Kidney epithelial cell (primary cell): ENCODE results near the gene IGF2R. TPM values are rescaled to one million over a fixed set of nuclear protein-coding genes. Genes with fewer than 3 reads are reported as not detected.

Source experiments
- DNase-seq: peaks from one replicate; pipeline ENCODE4 v3.0.0-alpha.2; 2010; ENCODE audit warnings: low read depth
- H3K27me3 ChIP-seq: 2 replicates; pipeline ENCODE4 v1.6.0; 2011; ENCODE audit warnings: low read length; ENCODE audit not compliant: control insufficient read depth, insufficient read depth
- H3K36me3 ChIP-seq: 2 replicates; pipeline ENCODE4 v1.5.1; 2011; ENCODE audit warnings: low read length; ENCODE audit not compliant: control insufficient read depth, insufficient read depth
- H3K4me3 ChIP-seq: 2 replicates; pipeline ENCODE4 v1.5.1; 2011; ENCODE audit warnings: low read depth, mild to moderate bottlenecking, control low read depth, low read length
- total RNA-seq: library from RNA; depleted of rRNA; stranded (reverse); fragments of >200 nt; gene quantifications from 2 replicates; pipeline ENCODE4 v1.2.3, GENCODE V29; 2015
- TF ChIP-seq, protein P1 (sequence below): IDR thresholded peaks from 2 replicates; pipeline ENCODE4 v1.5.1; 2011; ENCODE audit warnings: mild to moderate bottlenecking, moderate library complexity, low read length, control low read depth, inconsistent platforms; ENCODE audit not compliant: insufficient read depth, poor library complexity, severe bottlenecking

Gene IGF2R
- total RNA-seq, 1 donor from 2014 or later: 251 TPM

DNA sequence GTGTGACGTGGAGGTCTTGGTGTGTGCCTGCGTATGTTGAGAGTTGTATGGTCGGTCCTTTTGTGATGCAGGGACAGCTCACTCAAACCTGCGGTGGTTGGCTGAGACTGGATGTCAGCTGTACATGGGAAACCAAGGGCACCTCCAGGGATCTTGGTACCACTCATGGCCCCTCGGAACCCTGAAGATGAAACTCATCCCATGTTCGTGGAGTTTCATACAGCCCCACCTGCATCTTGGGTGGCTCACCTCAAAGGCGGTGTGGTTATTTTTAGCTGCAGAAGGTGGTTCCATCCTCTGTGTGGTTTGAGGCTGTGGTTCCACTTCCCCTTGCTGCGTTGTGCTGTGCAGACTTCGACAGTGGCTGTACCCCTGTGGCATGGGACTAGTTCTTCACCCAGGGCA is 100.2 kb downstream of the IGF2R start:
- no peak for DNase-seq

DNA sequence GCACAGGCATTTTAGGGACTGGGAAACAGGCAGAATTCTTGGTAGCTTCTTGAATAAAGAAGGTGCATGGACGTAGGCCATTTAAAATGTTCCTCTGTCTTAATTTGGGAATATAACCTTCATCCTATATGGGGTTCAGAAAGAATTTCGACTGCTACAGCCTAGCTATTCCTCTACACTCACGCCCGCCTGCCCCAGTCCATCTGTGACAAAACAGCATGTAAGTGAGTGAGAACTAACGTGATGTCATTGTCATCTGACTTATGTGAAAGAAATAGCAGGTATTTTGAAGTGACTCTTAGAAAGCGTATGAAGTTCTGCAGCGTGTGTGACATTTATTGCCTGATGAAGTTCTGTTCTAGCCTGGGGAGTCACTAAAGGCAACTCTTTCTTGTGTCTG is 100.6 kb downstream of the IGF2R start:
- H3K36me3 ChIP-seq: peaks cover 5% of the 10 kb centered on the region

More for the DNA sequence above, 100.2 kb downstream of the IGF2R start:
- peaks cover 5% of the 10 kb centered on the region for H3K36me3 ChIP-seq
- no peaks in the 10 kb centered on the region for H3K27me3 ChIP-seq
- H3K4me3 ChIP-seq: no peak overlapping the region
- TF ChIP-seq, protein P1, sequence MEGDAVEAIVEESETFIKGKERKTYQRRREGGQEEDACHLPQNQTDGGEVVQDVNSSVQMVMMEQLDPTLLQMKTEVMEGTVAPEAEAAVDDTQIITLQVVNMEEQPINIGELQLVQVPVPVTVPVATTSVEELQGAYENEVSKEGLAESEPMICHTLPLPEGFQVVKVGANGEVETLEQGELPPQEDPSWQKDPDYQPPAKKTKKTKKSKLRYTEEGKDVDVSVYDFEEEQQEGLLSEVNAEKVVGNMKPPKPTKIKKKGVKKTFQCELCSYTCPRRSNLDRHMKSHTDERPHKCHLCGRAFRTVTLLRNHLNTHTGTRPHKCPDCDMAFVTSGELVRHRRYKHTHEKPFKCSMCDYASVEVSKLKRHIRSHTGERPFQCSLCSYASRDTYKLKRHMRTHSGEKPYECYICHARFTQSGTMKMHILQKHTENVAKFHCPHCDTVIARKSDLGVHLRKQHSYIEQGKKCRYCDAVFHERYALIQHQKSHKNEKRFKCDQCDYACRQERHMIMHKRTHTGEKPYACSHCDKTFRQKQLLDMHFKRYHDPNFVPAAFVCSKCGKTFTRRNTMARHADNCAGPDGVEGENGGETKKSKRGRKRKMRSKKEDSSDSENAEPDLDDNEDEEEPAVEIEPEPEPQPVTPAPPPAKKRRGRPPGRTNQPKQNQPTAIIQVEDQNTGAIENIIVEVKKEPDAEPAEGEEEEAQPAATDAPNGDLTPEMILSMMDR: no peak

DNA sequence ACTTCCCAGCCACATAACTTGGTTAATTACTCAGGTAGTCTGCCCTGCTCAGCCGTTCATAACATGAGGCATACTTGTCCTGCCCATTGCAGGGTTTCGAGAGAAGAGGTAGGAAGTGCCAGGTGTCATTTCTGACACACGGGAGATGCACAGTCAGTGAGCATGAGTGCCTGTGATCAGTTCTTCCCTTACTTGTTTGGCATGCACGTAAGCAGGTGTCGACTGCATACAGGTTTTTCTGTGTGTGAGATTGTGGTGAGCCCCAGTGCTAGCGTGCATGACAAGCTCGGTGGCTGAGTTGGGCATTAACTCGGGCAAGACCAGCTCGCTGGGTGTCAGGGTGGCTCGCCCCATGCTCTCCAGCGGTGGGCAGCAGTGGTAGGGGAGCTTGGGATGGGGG is 101.5 kb downstream of the IGF2R start:
- Histone ChIP-seq H3K27me3 (no peaks in the 10 kb centered on the region), H3K4me3 (no peak overlapping the region), H3K36me3 (peaks cover 5% of the 10 kb centered on the region)
- TF ChIP-seq, protein P1: no peak
- no peak for DNase-seq

More for the DNA sequence above, 100.6 kb downstream of the IGF2R start:
- Histone ChIP-seq H3K4me3 (no peak overlapping the region), H3K27me3 (no peaks in the 10 kb centered on the region)
- no peak for DNase-seq
- TF ChIP-seq, protein P1: no peak

DNA sequence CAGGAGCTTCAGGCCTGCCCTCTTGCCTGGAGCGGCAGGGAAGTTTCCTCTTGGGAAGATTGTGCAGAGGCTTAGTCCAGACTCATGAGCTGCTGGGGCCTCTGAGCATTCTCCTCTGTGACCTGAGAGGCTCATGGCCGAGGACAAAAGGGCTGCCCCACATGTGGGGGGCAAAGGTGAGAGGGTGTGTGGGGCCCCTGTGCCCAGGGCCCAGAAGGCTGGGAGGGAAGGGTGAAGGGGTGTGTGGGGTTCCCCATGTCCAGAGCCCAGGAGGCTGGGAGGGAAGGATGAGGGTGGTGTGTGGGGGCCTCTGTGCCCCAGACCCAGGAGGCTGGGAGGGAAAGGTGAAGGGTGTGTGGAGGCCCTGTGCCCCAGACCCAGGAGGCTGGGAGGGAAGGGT is 101.9 kb downstream of the IGF2R start:
- DNase-seq: no peak
- Histone ChIP-seq H3K27me3 (no peaks in the 10 kb centered on the region), H3K36me3 (peaks cover 5% of the 10 kb centered on the region), H3K4me3 (no peak overlapping the region)
- TF ChIP-seq, protein P1: no peak

DNA sequence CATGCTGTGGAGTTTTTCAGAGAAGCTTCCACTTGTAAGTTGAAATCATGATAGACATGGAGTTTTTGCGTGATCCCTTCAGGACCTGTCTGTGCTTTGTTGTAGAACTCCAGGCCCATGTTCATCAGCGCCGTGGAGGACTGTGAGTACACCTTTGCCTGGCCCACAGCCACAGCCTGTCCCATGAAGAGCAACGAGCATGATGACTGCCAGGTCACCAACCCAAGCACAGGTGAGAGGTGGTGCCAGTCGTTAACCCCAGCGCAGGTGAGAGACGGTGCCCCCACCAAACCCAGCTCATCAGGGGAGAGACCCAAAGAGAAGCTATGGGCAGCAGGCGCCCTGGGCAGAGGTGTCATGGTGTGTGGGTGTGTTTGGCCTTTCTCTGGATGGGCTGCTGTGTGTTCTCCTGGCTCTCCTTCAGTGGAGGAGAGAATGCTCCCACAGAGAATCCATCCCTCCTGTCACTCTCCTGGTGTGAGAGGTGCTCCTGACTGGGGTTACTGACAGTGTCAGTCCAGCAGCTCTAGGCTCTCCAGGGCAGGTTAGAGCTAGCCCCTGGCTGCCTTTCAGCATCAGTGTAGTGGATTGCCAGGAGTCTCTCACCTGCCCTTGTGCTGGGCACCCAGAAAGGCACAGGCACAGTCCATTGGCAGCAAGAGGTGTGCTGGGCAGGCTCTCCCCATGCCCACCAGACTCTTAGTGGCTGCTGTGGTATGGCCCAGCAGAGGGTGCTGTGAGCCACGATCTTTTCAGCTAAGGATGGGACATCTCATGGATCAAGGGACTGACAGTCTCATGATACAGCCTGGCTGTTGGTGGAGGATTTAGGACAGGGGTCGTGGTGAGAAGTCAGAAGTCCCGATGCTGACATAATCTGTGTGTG is 103.2 kb downstream of the IGF2R start:
- H3K27me3 ChIP-seq: no peaks in the 10 kb centered on the region
- peaks cover 5% of the 10 kb centered on the region for H3K36me3 ChIP-seq
- no peak for DNase-seq
- TF ChIP-seq, protein P1: no peak
- H3K4me3 ChIP-seq: no peak overlapping the region

DNA sequence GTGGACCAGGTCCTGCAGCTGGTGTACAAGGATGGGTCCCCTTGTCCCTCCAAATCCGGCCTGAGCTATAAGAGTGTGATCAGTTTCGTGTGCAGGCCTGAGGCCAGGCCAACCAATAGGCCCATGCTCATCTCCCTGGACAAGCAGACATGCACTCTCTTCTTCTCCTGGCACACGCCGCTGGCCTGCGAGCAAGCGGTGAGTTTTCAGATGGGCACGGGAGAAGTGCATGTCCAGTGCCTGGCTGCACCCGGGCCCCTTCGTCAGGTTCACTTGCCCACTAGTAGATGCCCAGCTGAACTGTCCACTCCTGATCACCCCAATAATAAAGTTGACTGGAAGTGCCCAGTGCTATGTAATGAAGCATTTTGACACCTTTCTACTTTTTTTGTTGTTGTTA is 104.4 kb downstream of the IGF2R start:
- TF ChIP-seq, protein P1: no peak
- no peaks in the 10 kb centered on the region for H3K27me3 ChIP-seq
- DNase-seq: no peak
- no peak overlapping the region for H3K4me3 ChIP-seq
- H3K36me3 ChIP-seq: peaks cover 6% of the 10 kb centered on the region
